Neural progenitor cell (in vitro differentiated cells): ENCODE results near the gene NFATC4.

ENCODE experiments used
- CTCF ChIP-seq: fragments of 200-600 bp; sonication (generic); IDR thresholded peaks from 2 replicates; pipeline ENCODE4 v1.5.1; 2017; ENCODE audit warnings: antibody characterized with exemption, mild to moderate bottlenecking
- EZH2 ChIP-seq: fragments of 200-600 bp; sonication (generic); IDR thresholded peaks from 2 replicates; pipeline ENCODE4 v1.6.1; 2017; ENCODE audit warnings: antibody characterized with exemption, mild to moderate bottlenecking, moderate library complexity

- no peak for TF ChIP-seq CTCF
- no peak for TF ChIP-seq EZH2
Measured at GRCh38 chr14:24340606-24341005, 27.4 kb upstream of the NFATC4 start.
